Kidney (tissue), 14 donors: ENCODE results near the gene SPEG. TPM values are rescaled to one million over a fixed set of nuclear protein-coding genes. Genes with fewer than 3 reads are reported as not detected.

Experiments used
- DNase-seq, 5 donors: peaks; one replicate each; pipeline ENCODE4 v3.0.0-alpha.2; 2013 to 2020
- FAIRE-seq: peaks from 2 replicates; lab custom pipeline; 2012; peaks lifted over from hg19 to GRCh38; lab: Jason Lieb, UNC
- H3K27ac ChIP-seq, 2 donors: one replicate each; pipeline ENCODE4 v1.7.0; 2013; ENCODE audit warnings: low read depth in 2 of 2, low read length in 2 of 2, inconsistent platforms in 1 of 2
- H3K27me3 ChIP-seq: one replicate; pipeline ENCODE4 v1.7.1; 2013; ENCODE audit warnings: low read length, inconsistent platforms; ENCODE audit not compliant: control insufficient read depth, insufficient read depth
- H3K36me3 ChIP-seq, 3 donors: one replicate each; pipeline versions ENCODE4 v1.7.0 to v1.7.1; 2013; ENCODE audit warnings: low read length in 3 of 3, control low read depth in 1 of 3, inconsistent platforms in 1 of 3; ENCODE audit not compliant: insufficient read depth in 3 of 3, control insufficient read depth in 2 of 3
- H3K4me1 ChIP-seq, 3 donors: one replicate each; pipeline versions ENCODE4 v1.7.0 to v1.7.1; 2013; ENCODE audit warnings: low read length in 3 of 3, inconsistent platforms in 1 of 3, low read depth in 1 of 3; ENCODE audit not compliant: control insufficient read depth in 2 of 3, insufficient read depth in 2 of 3
- H3K4me3 ChIP-seq, 3 donors: one replicate each; pipeline versions ENCODE4 v1.7.0 to v1.8.1; 2013; ENCODE audit warnings: low read length in 3 of 3, control low read depth in 1 of 3, inconsistent platforms in 1 of 3
- H3K9ac ChIP-seq, 3 donors: one replicate each; pipeline versions ENCODE4 v1.7.0 to v1.7.1; 2013; ENCODE audit warnings: low read length in 3 of 3, control low read depth in 1 of 3, inconsistent platforms in 1 of 3
- H3K9me3 ChIP-seq, 3 donors: one replicate each; pipeline versions ENCODE4 v1.7.0 to v1.7.1; 2013; ENCODE audit warnings: low read length in 3 of 3, control low read depth in 1 of 3, inconsistent platforms in 1 of 3; ENCODE audit not compliant: control insufficient read depth in 2 of 3, insufficient read depth in 1 of 3
- CTCF ChIP-seq: IDR thresholded peaks from 3 replicates; pipeline ENCODE4 v1.5.1; 2012; ENCODE audit warnings: mild to moderate bottlenecking, moderate library complexity, borderline replicate concordance; ENCODE audit not compliant: insufficient read depth; ENCODE audit errors: extremely low read depth
- intact Hi-C: fragments of 100-400 bp; cut with DNase I; formaldehyde crosslinking; loops from one replicate; pipeline ENCODE4 v1.11.1; 2022
- polyA plus RNA-seq: library from polyadenylated mRNA; stranded (reverse); fragments of 350-450 nt; fragmentation: Illumina TruSeq; extraction: RNeasy Lipid Tissue Mini Kit (QIAGEN cat#74804); gene quantifications from one replicate; pipeline ENCODE4 v1.2.3, GENCODE V29; 2014; ENCODE audit warnings: low read depth, low replicate concordance; ENCODE audit not compliant: insufficient read depth
- total RNA-seq: library from RNA; stranded (reverse); fragmentation: NEBNext Ultra II Directional; extraction: Animal tissue kit (Norgen Biotek cat#: 25700); gene quantifications from one replicate; pipeline ENCODE4 v1.2.1, GENCODE V29; 2021
- donor health status: control.
- donor health status: control.
- donor health status: control.
- donor health status: control.
- donor health status: control.
- donor health status: DM: yes; HTN: yes; CAD: no.
- donor health status: Normal renal cell carcinoma (clear cell type).

Gene SPEG
- total and polyA plus RNA-seq, 2 donors from 2014 or later: 13.1 to 26.6 TPM

GRCh38 chr2:219462349-219462748, 27.7 kb downstream of the SPEG start:
- no peaks in the 10 kb centered on the region for H3K27me3 ChIP-seq
- H3K4me1 ChIP-seq: no peaks in the 10 kb centered on the region
- DNase-seq (no peak), FAIRE-seq (no peak)
- H3K36me3 ChIP-seq: no peaks in the 10 kb centered on the region
- no peak overlapping the region for H3K4me3 ChIP-seq
- no peaks in the 10 kb centered on the region for H3K9me3 ChIP-seq
- no peak for TF ChIP-seq CTCF
- no peak overlapping the region for H3K9ac ChIP-seq
- intact Hi-C loops: no loop called here
- H3K27ac ChIP-seq: no peak overlapping the region

GRCh38 chr2:219464286-219465032, 29.8 kb downstream of the SPEG start:
- TF ChIP-seq CTCF: no peak
- H3K27ac ChIP-seq: no peak overlapping the region
- DNase-seq: peak in 1 of 5 donors; percentile 45
- no peaks in the 10 kb centered on the region for H3K36me3 ChIP-seq
- no peak overlapping the region for H3K4me3 ChIP-seq
- H3K9me3 ChIP-seq: no peaks in the 10 kb centered on the region
- H3K4me1 ChIP-seq: no peaks in the 10 kb centered on the region
- H3K9ac ChIP-seq: no peak overlapping the region
- intact Hi-C loops: no loop called here
- no peak for FAIRE-seq
- H3K27me3 ChIP-seq: no peaks in the 10 kb centered on the region

GRCh38 chr2:219465659-219466561, 31.3 kb downstream of the SPEG start:
- intact Hi-C loops: no loop called here
- Histone ChIP-seq H3K27ac (no peak overlapping the region), H3K4me1 (no peaks in the 10 kb centered on the region), H3K27me3 (no peaks in the 10 kb centered on the region), H3K36me3 (no peaks in the 10 kb centered on the region), H3K9ac (no peak overlapping the region), H3K4me3 (no peak overlapping the region), H3K9me3 (no peaks in the 10 kb centered on the region)
- FAIRE-seq (no peak), DNase-seq (peak in 1 of 5 donors; percentile 75)
- no peak for TF ChIP-seq CTCF
